HG03280 (cell line): ENCODE data around the gene KCNS1.

Source experiments
- ATAC-seq: cut with Tn5 transposase; IDR thresholded peaks from one replicate; pipeline ENCODE4 v1.9.1; 2021; ENCODE audit warnings: mild to moderate bottlenecking, moderate library complexity; ENCODE audit not compliant: unreplicated experiment

The KCNS1 gene

GRCh38 chr20:45110301-45110700, 9.4 kb upstream of the KCNS1 start:
- no peak for ATAC-seq

- ATAC-seq, result no peak
Measured at GRCh38 chr20:45109634-45110033, 8.7 kb upstream of the KCNS1 start.

- no peak for ATAC-seq
Measured at GRCh38 chr20:45105317-45105716, 4.4 kb upstream of the KCNS1 start.

- no peak for ATAC-seq
Measured at GRCh38 chr20:45104786-45105185, 3.9 kb upstream of the KCNS1 start.

- ATAC-seq, result no peak
Measured at GRCh38 chr20:45103072-45103471, 2.1 kb upstream of the KCNS1 start.

GRCh38 chr20:45101333-45101850, 465 bp upstream of the KCNS1 start:
- no peak for ATAC-seq

- no peak for ATAC-seq
Measured at GRCh38 chr20:45098103-45098773, 2.7 kb downstream of the KCNS1 start.

- ATAC-seq, result no peak
Measured at GRCh38 chr20:45097485-45098102, 3.3 kb downstream of the KCNS1 start.

- ATAC-seq, result no peak
Measured at GRCh38 chr20:45096781-45097180, 4.1 kb downstream of the KCNS1 start.

- no peak for ATAC-seq
Measured at GRCh38 chr20:45095805-45096238, 5.1 kb downstream of the KCNS1 start.

- ATAC-seq, result no peak
Measured at GRCh38 chr20:45094864-45095574, 5.9 kb downstream of the KCNS1 start.

- ATAC-seq, result no peak
Measured at GRCh38 chr20:45094201-45094600, 6.7 kb downstream of the KCNS1 start.

GRCh38 chr20:45092898-45093297, 8.0 kb downstream of the KCNS1 start:
- ATAC-seq, result no peak

- ATAC-seq, result no peak
Measured at GRCh38 chr20:45091366-45091765, 9.6 kb downstream of the KCNS1 start.

GRCh38 chr20:45090481-45090880, 10.4 kb downstream of the KCNS1 start:
- no peak for ATAC-seq

GRCh38 chr20:45088247-45088646, 12.7 kb downstream of the KCNS1 start:
- no peak for ATAC-seq

GRCh38 chr20:45087814-45088213, 13.1 kb downstream of the KCNS1 start:
- no peak for ATAC-seq

- no peak for ATAC-seq
Measured at GRCh38 chr20:45087097-45087790, 13.7 kb downstream of the KCNS1 start.

- no peak for ATAC-seq
Measured at GRCh38 chr20:45085867-45086266, 15.1 kb downstream of the KCNS1 start.

GRCh38 chr20:45085289-45085688, 15.6 kb downstream of the KCNS1 start:
- ATAC-seq, result no peak

GRCh38 chr20:45083127-45083526, 17.8 kb downstream of the KCNS1 start:
- ATAC-seq, result no peak
